ENCODE data around the gene LRRC37A. TPM values are rescaled to one million over a fixed set of nuclear protein-coding genes. Genes with fewer than 3 reads are reported as not detected.
"Not testable (repeated sequence)": the region's sequence is repeated elsewhere in the genome, so short reads cannot be mapped to it uniquely, and the experiment has no call there.

The LRRC37A gene
- total RNA-seq, 6 experiments from 2014 or later = 0.46 to 0.91 (median 0.68) TPM

- no peaks in the 10 kb centered on the region for H3K36me3 Mint-ChIP-seq (ENCODE audit: low read depth)
- no peak for TF ChIP-seq CTCF (IDR thresholded peaks at IDR 0.05)
- no peaks in the 10 kb centered on the region for H3K9me3 Mint-ChIP-seq
- H3K27ac Mint-ChIP-seq = peak overlapping the region; percentile 96
- H3K4me1 Mint-ChIP-seq (ENCODE audit: low read depth) = peaks cover 47% of the 10 kb centered on the region
- peak overlapping the region; percentile 60 for H3K4me3 Mint-ChIP-seq
- H3K27me3 Mint-ChIP-seq (ENCODE audit: insufficient read depth) = peaks cover 4% of the 10 kb centered on the region
- peak; percentile 77 for DNase-seq
Observed at GRCh38 chr17:46264456-46265198, 30.3 kb upstream of the LRRC37A start.

GRCh38 chr17:46266063-46266655 is 28.8 kb upstream of the LRRC37A start:
- H3K27ac Mint-ChIP-seq = peak overlapping the region; percentile 96
- H3K9me3 Mint-ChIP-seq; H3K36me3 Mint-ChIP-seq (ENCODE audit: low read depth); H3K27me3 Mint-ChIP-seq (ENCODE audit: insufficient read depth): not testable (repeated sequence)
- DNase-seq = peak; percentile 25
- peaks cover 42% of the 10 kb centered on the region for H3K4me1 Mint-ChIP-seq (ENCODE audit: low read depth)
- peak overlapping the region; percentile 86 for H3K4me3 Mint-ChIP-seq

- Mint-ChIP-seq H3K4me3 (peak overlapping the region; percentile 94), H3K9me3 (no peaks in the 10 kb centered on the region), H3K27ac (peak overlapping the region; percentile 96), H3K36me3 (ENCODE audit: low read depth) (no peaks in the 10 kb centered on the region), H3K4me1 (ENCODE audit: low read depth) (peaks cover 42% of the 10 kb centered on the region), H3K27me3 (ENCODE audit: insufficient read depth) (peaks cover 12% of the 10 kb centered on the region)
- DNase-seq = peak; percentile 77
- 0 out of 2 replicates have a peak, but pooled peaks have one; percentile 13 for TF ChIP-seq CTCF (IDR thresholded peaks at IDR 0.05)
Observed at GRCh38 chr17:46266656-46267544, 28.0 kb upstream of the LRRC37A start.

GRCh38 chr17:46270032-46270431 is 24.9 kb upstream of the LRRC37A start:
- H3K27me3 Mint-ChIP-seq (ENCODE audit: insufficient read depth) = peaks cover 25% of the 10 kb centered on the region
- H3K4me3 Mint-ChIP-seq = no peak overlapping the region
- no peak for DNase-seq
- H3K36me3 Mint-ChIP-seq (ENCODE audit: low read depth) = no peaks in the 10 kb centered on the region
- TF ChIP-seq CTCF (IDR thresholded peaks at IDR 0.05) = no peak
- H3K4me1 Mint-ChIP-seq (ENCODE audit: low read depth) = peaks cover 20% of the 10 kb centered on the region
- H3K27ac Mint-ChIP-seq = no peak overlapping the region
- H3K9me3 Mint-ChIP-seq = no peaks in the 10 kb centered on the region

- no peaks in the 10 kb centered on the region for H3K36me3 Mint-ChIP-seq (ENCODE audit: low read depth)
- no peak for DNase-seq
- no peaks in the 10 kb centered on the region for H3K4me1 Mint-ChIP-seq (ENCODE audit: low read depth)
- no peak for TF ChIP-seq CTCF (IDR thresholded peaks at IDR 0.05)
- H3K27ac Mint-ChIP-seq = no peak overlapping the region
- no peak overlapping the region for H3K4me3 Mint-ChIP-seq
- H3K27me3 Mint-ChIP-seq (ENCODE audit: insufficient read depth) = peaks cover 26% of the 10 kb centered on the region
- no peaks in the 10 kb centered on the region for H3K9me3 Mint-ChIP-seq
Observed at GRCh38 chr17:46273541-46274236, 21.2 kb upstream of the LRRC37A start.

Measured in HFFc6 (cell line).